GM21723 (cell line): ENCODE results near the gene SPG7.

Experiments used
- ATAC-seq: cut with Tn5 transposase; IDR thresholded peaks from one replicate; pipeline ENCODE4 v1.9.1; 2021; ENCODE audit warnings: mild to moderate bottlenecking, moderate library complexity; ENCODE audit not compliant: unreplicated experiment

SPG7 gene

GRCh38 chr16:89595330-89596060 lies 87.3 kb downstream of the SPG7 start:
- no peak for ATAC-seq

DNA sequence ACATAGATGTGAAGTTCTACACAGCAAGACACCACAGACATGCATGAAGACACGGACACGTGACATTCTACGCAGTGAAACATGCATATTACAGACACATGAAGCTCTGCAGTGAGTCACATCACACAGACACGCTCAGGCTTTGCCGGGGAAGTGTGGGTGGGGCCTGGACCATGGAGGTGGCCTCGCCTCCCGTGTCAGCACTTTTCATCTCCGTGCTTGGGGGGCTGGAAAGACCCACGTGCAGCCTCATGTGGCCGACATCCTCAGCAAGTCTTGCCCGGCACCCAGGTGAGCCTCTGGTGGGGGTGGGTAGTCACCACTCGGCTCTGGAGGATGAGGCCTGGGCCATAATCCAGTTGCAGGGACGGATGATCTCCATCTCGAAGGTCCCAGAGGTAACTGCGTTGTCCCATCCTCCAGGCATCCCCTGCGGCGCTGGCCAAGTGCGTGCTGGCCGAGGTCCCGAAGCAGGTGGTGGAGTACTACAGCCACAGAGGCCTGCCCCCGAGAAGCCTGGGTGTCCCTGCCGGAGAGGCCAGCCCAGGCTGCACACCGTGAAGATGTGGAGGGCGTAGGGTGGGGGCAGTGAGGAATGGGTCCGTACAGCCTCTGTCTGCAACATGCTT lies 88.0 kb downstream of the SPG7 start:
- ATAC-seq = no peak

- ATAC-seq = no peak
Measured at GRCh38 chr16:89596957-89597649, 88.9 kb downstream of the SPG7 start.

- no peak for ATAC-seq
Measured at GRCh38 chr16:89598199-89598598, 90.0 kb downstream of the SPG7 start.

- no peak for ATAC-seq
Measured at GRCh38 chr16:89599451-89599858, 91.3 kb downstream of the SPG7 start.

DNA sequence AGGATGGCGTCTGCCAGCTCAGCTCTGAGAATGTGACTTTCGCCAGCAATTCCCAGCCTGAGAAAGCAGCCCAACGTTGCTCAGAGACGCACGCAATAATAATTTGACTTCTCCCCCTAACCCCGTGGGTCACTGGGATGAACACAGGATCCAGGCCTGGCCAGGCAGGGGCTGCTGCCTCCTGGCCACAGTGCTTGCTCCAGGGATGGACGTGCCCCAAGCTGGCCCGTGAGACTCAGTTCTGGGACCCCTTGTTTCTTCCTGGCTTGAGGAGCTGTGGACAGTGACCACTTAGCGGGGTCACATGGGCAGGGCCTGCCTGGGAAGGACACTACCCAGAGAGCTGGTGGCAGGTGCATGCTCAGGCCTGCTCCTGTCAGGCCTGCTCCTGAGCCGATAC lies 91.7 kb downstream of the SPG7 start:
- no peak for ATAC-seq

DNA sequence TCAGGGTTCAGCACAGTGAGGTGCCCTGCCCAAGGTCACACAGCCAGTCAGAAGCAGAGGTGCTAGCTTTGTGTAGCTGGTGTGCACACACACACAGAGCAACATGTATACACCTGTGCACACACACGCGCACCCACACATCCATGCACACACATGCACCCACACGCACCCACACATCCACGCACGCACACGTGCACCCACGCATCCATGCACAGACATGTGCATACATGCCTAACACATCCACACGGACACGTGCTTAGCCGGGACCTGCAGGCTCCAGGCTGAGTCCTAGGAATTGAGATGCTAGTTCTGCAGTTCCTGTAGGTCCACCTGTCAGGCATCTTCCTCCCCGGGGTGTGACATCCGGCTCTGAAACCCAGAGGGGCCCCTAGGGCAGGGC lies 92.2 kb downstream of the SPG7 start:
- no peak for ATAC-seq

DNA sequence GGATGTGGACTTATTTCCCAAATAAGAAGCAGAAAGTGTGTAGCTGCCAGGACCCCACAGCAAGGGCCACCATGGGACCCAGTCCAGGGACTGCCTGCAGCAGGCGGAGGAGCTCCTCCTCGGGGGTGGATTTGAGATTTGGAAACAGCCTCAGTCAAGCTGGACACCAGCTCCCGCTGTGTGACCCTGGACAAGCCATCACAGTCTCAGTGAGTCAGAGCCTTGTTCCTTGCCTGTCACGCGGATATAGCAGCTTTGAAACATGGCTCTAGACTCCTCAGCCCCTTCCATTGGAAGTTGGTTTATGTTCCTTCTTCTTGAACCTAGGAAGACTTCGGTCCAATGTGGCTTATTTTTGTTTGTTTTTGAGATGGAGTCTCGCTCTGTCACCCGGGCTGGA lies 92.8 kb downstream of the SPG7 start:
- no peak for ATAC-seq

GRCh38 chr16:89601906-89602272 lies 93.7 kb downstream of the SPG7 start:
- no peak for ATAC-seq

- ATAC-seq = no peak
Measured at GRCh38 chr16:89602273-89602951, 94.2 kb downstream of the SPG7 start.

DNA sequence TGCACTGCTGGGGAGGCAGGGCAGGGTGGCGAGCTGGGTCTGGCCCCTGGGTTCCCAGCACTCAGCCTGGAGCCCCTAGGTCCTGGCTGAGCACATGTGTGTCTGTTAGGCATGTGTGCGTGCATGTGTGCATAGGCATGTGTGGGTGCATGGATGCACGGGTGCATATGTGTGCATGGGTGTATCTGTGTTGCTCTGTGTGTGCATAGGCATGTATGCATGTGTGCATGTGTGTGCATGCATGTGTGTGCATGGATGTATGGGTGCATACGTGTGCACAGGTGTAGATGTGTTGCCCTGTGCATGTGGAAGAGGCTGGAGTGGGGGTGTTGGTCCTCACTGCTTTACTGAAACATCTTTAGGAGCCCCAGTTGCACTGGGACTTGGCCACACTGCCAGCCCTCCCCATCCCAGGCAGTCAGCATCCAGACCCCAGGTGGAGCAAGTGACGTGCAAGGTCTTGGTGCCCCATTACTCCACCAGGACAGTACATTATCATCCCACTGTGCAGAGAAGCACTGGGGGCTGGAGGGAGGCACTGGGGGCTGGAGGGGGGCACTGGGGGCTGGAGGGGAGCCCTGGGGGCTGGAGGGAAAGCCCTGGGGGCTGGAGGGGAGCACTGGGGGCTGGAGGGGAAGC lies 94.9 kb downstream of the SPG7 start:
- ATAC-seq = no peak

DNA sequence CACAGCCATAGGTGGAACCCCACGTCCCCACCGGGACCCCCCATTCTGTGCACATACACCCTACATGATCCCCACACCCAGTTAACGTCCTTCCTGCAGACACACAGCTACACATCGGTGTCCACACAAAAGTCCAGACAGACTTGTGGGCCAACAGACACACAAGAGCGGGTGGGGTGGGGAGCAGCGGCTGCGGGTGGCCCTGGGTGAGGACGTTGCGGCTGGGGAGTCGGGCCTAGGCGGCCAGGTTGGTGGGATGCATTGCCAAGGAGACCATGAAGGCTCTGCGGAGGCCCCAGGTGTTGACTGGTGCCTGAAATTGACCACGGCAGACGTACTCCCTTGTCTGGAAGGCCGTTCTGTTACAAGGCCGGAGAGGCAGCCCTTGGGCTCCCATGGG lies 96.6 kb downstream of the SPG7 start:
- ATAC-seq = no peak

DNA sequence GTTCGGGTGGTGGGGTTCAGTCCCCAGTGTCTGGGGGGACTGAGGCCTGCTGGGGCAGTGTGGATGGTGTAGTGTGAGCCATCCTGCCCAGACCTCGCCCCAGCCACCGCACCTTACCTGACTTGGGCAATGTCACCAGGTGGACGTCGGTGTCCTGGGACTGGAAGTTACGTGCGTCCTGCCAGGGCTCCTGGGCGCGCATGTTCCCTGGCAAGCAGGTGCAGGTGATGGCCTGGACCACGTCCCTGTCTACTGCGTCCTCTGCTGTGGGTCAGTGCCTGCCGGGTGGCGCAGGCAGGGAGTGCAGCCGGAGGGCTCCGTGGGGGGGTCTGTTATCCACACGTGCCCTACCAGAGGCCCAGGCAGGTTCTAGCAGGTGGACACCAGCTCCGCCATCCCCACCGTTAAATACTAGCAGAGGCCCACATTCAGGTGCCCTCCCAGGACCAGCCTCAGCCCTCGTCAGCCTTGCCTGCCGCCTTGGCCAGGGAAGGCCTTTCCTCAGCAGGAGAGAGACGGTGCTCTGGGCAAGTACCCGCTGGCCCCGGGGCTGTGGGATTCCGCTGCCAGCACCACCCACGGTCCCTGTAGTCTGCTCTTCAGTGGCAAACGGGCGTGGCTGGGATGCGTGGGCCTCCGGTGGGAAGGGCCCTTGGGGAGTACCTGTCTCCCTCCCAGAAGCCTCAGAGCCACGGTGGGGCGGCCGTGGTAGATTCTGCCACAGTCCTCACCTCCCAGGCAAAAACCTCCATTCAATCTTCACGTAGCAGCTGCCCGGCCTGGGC lies 97.2 kb downstream of the SPG7 start:
- no peak for ATAC-seq

- ATAC-seq = no peak
Measured at GRCh38 chr16:89606006-89606405, 97.8 kb downstream of the SPG7 start.
